ENCODE measurements around the gene NCF2.

DNA sequence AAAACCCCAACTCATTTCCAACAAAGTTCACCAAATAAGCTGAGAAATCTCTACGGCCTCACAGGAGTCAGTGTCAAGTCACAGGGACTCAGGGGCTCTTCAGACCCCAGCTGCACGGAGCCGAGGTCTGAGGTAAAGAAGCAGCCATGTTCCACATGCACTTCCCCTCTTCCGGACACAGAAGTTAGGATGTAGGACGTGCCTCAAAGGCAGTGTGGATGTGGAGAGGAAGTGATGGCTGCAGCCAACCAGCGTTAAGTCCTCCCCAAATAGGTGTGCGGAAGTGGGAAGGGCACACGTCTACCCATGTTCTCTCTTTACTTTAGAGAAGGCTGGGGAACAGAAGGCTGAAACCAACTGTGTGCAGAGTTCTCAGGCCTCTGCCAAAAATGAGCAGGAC, 14.6 kb upstream of the NCF2 start:
- TF ChIP-seq CTCF (IDR thresholded peaks at IDR 0.05; ENCODE audit: insufficient read depth, low read length), result no peak
- TF ChIP-seq SPI1 (IDR thresholded peaks at IDR 0.05; ENCODE audit: borderline replicate concordance, low read depth), result peak; percentile 99
- no peak; the same call in 1 of the 2 replicates for TF ChIP-seq POLR2AphosphoS5 (IDR thresholded peaks at IDR 0.05; ENCODE audit: low read depth)
- TF ChIP-seq, protein P1, sequence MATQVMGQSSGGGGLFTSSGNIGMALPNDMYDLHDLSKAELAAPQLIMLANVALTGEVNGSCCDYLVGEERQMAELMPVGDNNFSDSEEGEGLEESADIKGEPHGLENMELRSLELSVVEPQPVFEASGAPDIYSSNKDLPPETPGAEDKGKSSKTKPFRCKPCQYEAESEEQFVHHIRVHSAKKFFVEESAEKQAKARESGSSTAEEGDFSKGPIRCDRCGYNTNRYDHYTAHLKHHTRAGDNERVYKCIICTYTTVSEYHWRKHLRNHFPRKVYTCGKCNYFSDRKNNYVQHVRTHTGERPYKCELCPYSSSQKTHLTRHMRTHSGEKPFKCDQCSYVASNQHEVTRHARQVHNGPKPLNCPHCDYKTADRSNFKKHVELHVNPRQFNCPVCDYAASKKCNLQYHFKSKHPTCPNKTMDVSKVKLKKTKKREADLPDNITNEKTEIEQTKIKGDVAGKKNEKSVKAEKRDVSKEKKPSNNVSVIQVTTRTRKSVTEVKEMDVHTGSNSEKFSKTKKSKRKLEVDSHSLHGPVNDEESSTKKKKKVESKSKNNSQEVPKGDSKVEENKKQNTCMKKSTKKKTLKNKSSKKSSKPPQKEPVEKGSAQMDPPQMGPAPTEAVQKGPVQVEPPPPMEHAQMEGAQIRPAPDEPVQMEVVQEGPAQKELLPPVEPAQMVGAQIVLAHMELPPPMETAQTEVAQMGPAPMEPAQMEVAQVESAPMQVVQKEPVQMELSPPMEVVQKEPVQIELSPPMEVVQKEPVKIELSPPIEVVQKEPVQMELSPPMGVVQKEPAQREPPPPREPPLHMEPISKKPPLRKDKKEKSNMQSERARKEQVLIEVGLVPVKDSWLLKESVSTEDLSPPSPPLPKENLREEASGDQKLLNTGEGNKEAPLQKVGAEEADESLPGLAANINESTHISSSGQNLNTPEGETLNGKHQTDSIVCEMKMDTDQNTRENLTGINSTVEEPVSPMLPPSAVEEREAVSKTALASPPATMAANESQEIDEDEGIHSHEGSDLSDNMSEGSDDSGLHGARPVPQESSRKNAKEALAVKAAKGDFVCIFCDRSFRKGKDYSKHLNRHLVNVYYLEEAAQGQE (IDR thresholded peaks at IDR 0.05; ENCODE audit: insufficient replicate concordance, low read depth), result no peak
